ENCODE results near the gene RFXAP.

The RFXAP gene

GRCh38 chr13:36801035-36801434 is 18.0 kb upstream of the RFXAP start:
- Histone ChIP-seq H3K23ac (ENCODE audit: low read length) (no peak overlapping the region), H3K4me3 (ENCODE audit: low read depth, low read length) (no peak overlapping the region), H3K14ac (ENCODE audit: low read length) (no peak overlapping the region), H3K9me3 (ENCODE audit: insufficient read depth, low read depth, low read length) (no peaks in the 10 kb centered on the region), H2AK5ac (ENCODE audit: low read length) (no peak overlapping the region), H3K79me1 (ENCODE audit: low read length) (no peaks in the 10 kb centered on the region), H2BK5ac (ENCODE audit: low read depth, low read length, poor library complexity) (no peak overlapping the region), H4K91ac (ENCODE audit: low read depth, low read length) (no peak overlapping the region), H3K4me2 (ENCODE audit: low read length) (no peak overlapping the region), H3K36me3 (ENCODE audit: control insufficient read depth in 1 of 2, insufficient read depth in 2 of 2, low read length in 2 of 2) (no peaks in the 10 kb centered on the region), H2AFZ (ENCODE audit: insufficient read depth, low read length, poor library complexity) (no peak overlapping the region), H3K27ac (ENCODE audit: low read depth, low read length) (no peak overlapping the region), H2BK12ac (ENCODE audit: low read length) (no peak overlapping the region), H3K4me1 (ENCODE audit: control insufficient read depth in 1 of 2, insufficient read depth in 2 of 2, low read length in 2 of 2) (no peaks in the 10 kb centered on the region), H3K27me3 (ENCODE audit: insufficient read depth, low read length) (no peaks in the 10 kb centered on the region), H3K4ac (ENCODE audit: low read depth, low read length) (no peak overlapping the region), H3K79me2 (ENCODE audit: control insufficient read depth, insufficient read depth, low read length, poor library complexity) (no peaks in the 10 kb centered on the region), H4K8ac (ENCODE audit: low read depth, low read length) (no peak overlapping the region), H2BK120ac (ENCODE audit: insufficient read depth, low read length, poor library complexity) (no peak overlapping the region), H4K12ac (ENCODE audit: low read depth, low read length) (no peak overlapping the region), H3K9ac (ENCODE audit: low read length) (no peak overlapping the region), H3K18ac (ENCODE audit: low read length) (no peak overlapping the region)
- DNase-seq, result no peak
- no CpG with 5 or more reads among the region's 3 CpGs for WGBS (ENCODE audit: extremely low coverage, insufficient coverage, insufficient read length)

- Histone ChIP-seq H3K18ac (ENCODE audit: low read length) (no peak overlapping the region), H3K27ac (ENCODE audit: low read depth, low read length) (no peak overlapping the region), H4K91ac (ENCODE audit: low read depth, low read length) (no peak overlapping the region), H4K12ac (ENCODE audit: low read depth, low read length) (no peak overlapping the region), H3K14ac (ENCODE audit: low read length) (no peak overlapping the region), H2AFZ (ENCODE audit: insufficient read depth, low read length, poor library complexity) (no peak overlapping the region), H2BK120ac (ENCODE audit: insufficient read depth, low read length, poor library complexity) (no peak overlapping the region), H3K9me3 (ENCODE audit: insufficient read depth, low read depth, low read length) (no peaks in the 10 kb centered on the region), H3K79me1 (ENCODE audit: low read length) (no peaks in the 10 kb centered on the region), H4K8ac (ENCODE audit: low read depth, low read length) (no peak overlapping the region), H3K4me3 (ENCODE audit: low read depth, low read length) (no peak overlapping the region), H3K79me2 (ENCODE audit: control insufficient read depth, insufficient read depth, low read length, poor library complexity) (no peaks in the 10 kb centered on the region), H3K36me3 (ENCODE audit: control insufficient read depth in 1 of 2, insufficient read depth in 2 of 2, low read length in 2 of 2) (no peaks in the 10 kb centered on the region), H3K9ac (ENCODE audit: low read length) (no peak overlapping the region), H3K4me1 (ENCODE audit: control insufficient read depth in 1 of 2, insufficient read depth in 2 of 2, low read length in 2 of 2) (no peaks in the 10 kb centered on the region), H2AK5ac (ENCODE audit: low read length) (no peak overlapping the region), H3K23ac (ENCODE audit: low read length) (no peak overlapping the region), H3K4me2 (ENCODE audit: low read length) (no peak overlapping the region), H2BK12ac (ENCODE audit: low read length) (no peak overlapping the region), H3K27me3 (ENCODE audit: insufficient read depth, low read length) (no peaks in the 10 kb centered on the region), H2BK5ac (ENCODE audit: low read depth, low read length, poor library complexity) (no peak overlapping the region), H3K4ac (ENCODE audit: low read depth, low read length) (no peak overlapping the region)
- no peak for DNase-seq
- WGBS (ENCODE audit: extremely low coverage, insufficient coverage, insufficient read length), result no CpG with 5 or more reads among the region's 6 CpGs
These were observed 14.4 kb upstream of the RFXAP start for GRCh38 chr13:36804588-36804987.

GRCh38 chr13:36806102-36806501 is 12.9 kb upstream of the RFXAP start:
- WGBS (ENCODE audit: extremely low coverage, insufficient coverage, insufficient read length), result no CpG with 5 or more reads among the region's 2 CpGs
- no peak for DNase-seq
- Histone ChIP-seq H4K8ac (ENCODE audit: low read depth, low read length) (no peak overlapping the region), H3K4me1 (ENCODE audit: control insufficient read depth in 1 of 2, insufficient read depth in 2 of 2, low read length in 2 of 2) (no peaks in the 10 kb centered on the region), H2BK120ac (ENCODE audit: insufficient read depth, low read length, poor library complexity) (no peak overlapping the region), H3K23ac (ENCODE audit: low read length) (no peak overlapping the region), H2BK12ac (ENCODE audit: low read length) (no peak overlapping the region), H4K91ac (ENCODE audit: low read depth, low read length) (no peak overlapping the region), H3K79me1 (ENCODE audit: low read length) (no peaks in the 10 kb centered on the region), H3K18ac (ENCODE audit: low read length) (no peak overlapping the region), H2AK5ac (ENCODE audit: low read length) (no peak overlapping the region), H2AFZ (ENCODE audit: insufficient read depth, low read length, poor library complexity) (no peak overlapping the region), H3K4ac (ENCODE audit: low read depth, low read length) (no peak overlapping the region), H3K14ac (ENCODE audit: low read length) (no peak overlapping the region), H3K36me3 (ENCODE audit: control insufficient read depth in 1 of 2, insufficient read depth in 2 of 2, low read length in 2 of 2) (no peaks in the 10 kb centered on the region), H4K12ac (ENCODE audit: low read depth, low read length) (no peak overlapping the region), H3K4me3 (ENCODE audit: low read depth, low read length) (no peak overlapping the region), H3K27ac (ENCODE audit: low read depth, low read length) (no peak overlapping the region), H2BK5ac (ENCODE audit: low read depth, low read length, poor library complexity) (no peak overlapping the region), H3K9ac (ENCODE audit: low read length) (no peak overlapping the region), H3K4me2 (ENCODE audit: low read length) (no peak overlapping the region), H3K27me3 (ENCODE audit: insufficient read depth, low read length) (no peaks in the 10 kb centered on the region), H3K79me2 (ENCODE audit: control insufficient read depth, insufficient read depth, low read length, poor library complexity) (no peaks in the 10 kb centered on the region), H3K9me3 (ENCODE audit: insufficient read depth, low read depth, low read length) (no peaks in the 10 kb centered on the region)

- no peak overlapping the region for H2BK12ac ChIP-seq (ENCODE audit: low read length)
- no peak overlapping the region for H2BK120ac ChIP-seq (ENCODE audit: insufficient read depth, low read length, poor library complexity)
- no peak overlapping the region for H3K9ac ChIP-seq (ENCODE audit: low read length)
- DNase-seq, result peak in 1 of 2 donors; percentile 51
- H3K23ac ChIP-seq (ENCODE audit: low read length), result no peak overlapping the region
- H3K79me1 ChIP-seq (ENCODE audit: low read length), result no peaks in the 10 kb centered on the region
- H3K18ac ChIP-seq (ENCODE audit: low read length), result no peak overlapping the region
- H3K27ac ChIP-seq (ENCODE audit: low read depth, low read length), result no peak overlapping the region
- H3K4me3 ChIP-seq (ENCODE audit: low read depth, low read length), result no peak overlapping the region
- H3K36me3 ChIP-seq (ENCODE audit: control insufficient read depth in 1 of 2, insufficient read depth in 2 of 2, low read length in 2 of 2), result no peaks in the 10 kb centered on the region
- no peak overlapping the region for H4K8ac ChIP-seq (ENCODE audit: low read depth, low read length)
- no peaks in the 10 kb centered on the region for H3K4me1 ChIP-seq (ENCODE audit: control insufficient read depth in 1 of 2, insufficient read depth in 2 of 2, low read length in 2 of 2)
- no peak overlapping the region for H4K12ac ChIP-seq (ENCODE audit: low read depth, low read length)
- no peak overlapping the region for H2AK5ac ChIP-seq (ENCODE audit: low read length)
- no peaks in the 10 kb centered on the region for H3K79me2 ChIP-seq (ENCODE audit: control insufficient read depth, insufficient read depth, low read length, poor library complexity)
- no peak overlapping the region for H3K14ac ChIP-seq (ENCODE audit: low read length)
- no peaks in the 10 kb centered on the region for H3K9me3 ChIP-seq (ENCODE audit: insufficient read depth, low read depth, low read length)
- no CpG with 5 or more reads among the region's 2 CpGs for WGBS (ENCODE audit: extremely low coverage, insufficient coverage, insufficient read length)
- H2BK5ac ChIP-seq (ENCODE audit: low read depth, low read length, poor library complexity), result no peak overlapping the region
- H3K4me2 ChIP-seq (ENCODE audit: low read length), result no peak overlapping the region
- no peaks in the 10 kb centered on the region for H3K27me3 ChIP-seq (ENCODE audit: insufficient read depth, low read length)
- no peak overlapping the region for H3K4ac ChIP-seq (ENCODE audit: low read depth, low read length)
- H2AFZ ChIP-seq (ENCODE audit: insufficient read depth, low read length, poor library complexity), result no peak overlapping the region
- no peak overlapping the region for H4K91ac ChIP-seq (ENCODE audit: low read depth, low read length)
These were observed 11.4 kb upstream of the RFXAP start for GRCh38 chr13:36807616-36808015.
